Liver (tissue), 9 donors: ENCODE data around the gene HSPA12B. TPM values are rescaled to one million over a fixed set of nuclear protein-coding genes. Genes with fewer than 3 reads are reported as not detected.

Experiments
- DNase-seq: peaks from one replicate; pipeline ENCODE4 v3.0.0-alpha.2; 2017; ENCODE audit warnings: low spot score
- H3K27ac ChIP-seq, 2 donors: one replicate each; pipeline ENCODE4 v1.7.0; 2013; ENCODE audit warnings: inconsistent platforms in 2 of 2, low read length in 2 of 2, control low read depth in 1 of 2, low read depth in 1 of 2, mild to moderate bottlenecking in 1 of 2
- H3K27me3 ChIP-seq, 4 donors: one replicate each; pipeline versions ENCODE4 v1.6.1 to v1.7.0; 2013; ENCODE audit warnings: low read length in 3 of 4, inconsistent platforms in 1 of 4, mild to moderate bottlenecking in 1 of 4, moderate library complexity in 1 of 4; ENCODE audit not compliant: control insufficient read depth in 4 of 4, insufficient read depth in 4 of 4
- H3K36me3 ChIP-seq, 4 donors: one replicate each; pipeline versions ENCODE4 v1.6.1 to v1.7.0; 2013; ENCODE audit warnings: low read length in 3 of 4, mild to moderate bottlenecking in 3 of 4, low read depth in 1 of 4, moderate library complexity in 1 of 4; ENCODE audit not compliant: control insufficient read depth in 4 of 4, insufficient read depth in 3 of 4
- H3K4me1 ChIP-seq, 4 donors: one replicate each; pipeline versions ENCODE4 v1.6.1 to v1.7.0; 2013; ENCODE audit warnings: low read length in 3 of 4, mild to moderate bottlenecking in 3 of 4, moderate library complexity in 1 of 4; ENCODE audit not compliant: control insufficient read depth in 4 of 4, insufficient read depth in 4 of 4
- H3K4me3 ChIP-seq, 3 donors: one replicate each; pipeline versions ENCODE4 v1.6.1 to v1.7.0; 2013; ENCODE audit warnings: low read length in 3 of 3, control low read depth in 1 of 3, low read depth in 1 of 3, mild to moderate bottlenecking in 1 of 3
- H3K9ac ChIP-seq, 2 donors: one replicate each; pipeline ENCODE4 v1.7.0; 2013; ENCODE audit warnings: low read length in 2 of 2, mild to moderate bottlenecking in 2 of 2, moderate library complexity in 2 of 2, control low read depth in 1 of 2, low read depth in 1 of 2
- H3K9me3 ChIP-seq, 4 donors: one replicate each; pipeline versions ENCODE4 v1.6.1 to v1.7.0; 2013; ENCODE audit warnings: low read length in 3 of 4; ENCODE audit not compliant: control insufficient read depth in 4 of 4
- ATF3 ChIP-seq: IDR thresholded peaks from 2 replicates; pipeline ENCODE4 v1.6.1; 2016; ENCODE audit warnings: antibody characterized with exemption
- CTCF ChIP-seq: fragments of 150-350 bp; IDR thresholded peaks from 2 replicates; pipeline ENCODE4 v1.5.1; 2017; ENCODE audit warnings: improper control_type of control experiment, low read depth, low read length; ENCODE audit not compliant: missing input control
- EGR1 ChIP-seq, 2 donors: IDR thresholded peaks; 2 replicates each; pipeline ENCODE4 v1.6.1; 2016 to 2018; ENCODE audit warnings: antibody characterized with exemption in 2 of 2, low read depth in 2 of 2
- FOXA1 ChIP-seq: IDR thresholded peaks from 2 replicates; pipeline ENCODE4 v1.6.1; 2016; ENCODE audit warnings: antibody characterized with exemption
- FOXA2 ChIP-seq: IDR thresholded peaks from 2 replicates; pipeline ENCODE4 v1.6.1; 2016; ENCODE audit warnings: antibody characterized with exemption
- GABPA ChIP-seq, 2 donors: IDR thresholded peaks in 1 of 2; conservative IDR thresholded peaks in 1 of 2; 2 replicates each; pipeline ENCODE4 v1.6.1; 2016; ENCODE audit warnings: antibody characterized with exemption in 2 of 2, mild to moderate bottlenecking in 1 of 2, moderate library complexity in 1 of 2
- HNF4A ChIP-seq, 2 donors: conservative IDR thresholded peaks; 2 replicates each; pipeline ENCODE4 v1.6.1; 2016; ENCODE audit warnings: antibody characterized with exemption in 2 of 2, mild to moderate bottlenecking in 2 of 2
- HNF4G ChIP-seq: IDR thresholded peaks from 2 replicates; pipeline ENCODE4 v1.6.1; 2016; ENCODE audit warnings: antibody characterized with exemption
- JUND ChIP-seq, 2 donors: IDR thresholded peaks; 2 replicates each; pipeline ENCODE4 v1.6.1; 2016; ENCODE audit warnings: antibody characterized with exemption in 2 of 2
- MAX ChIP-seq: IDR thresholded peaks from 2 replicates; pipeline ENCODE4 v1.6.1; 2016; ENCODE audit warnings: antibody characterized with exemption
- NR2F2 ChIP-seq: IDR thresholded peaks from 2 replicates; pipeline ENCODE4 v1.6.1; 2016; ENCODE audit warnings: antibody characterized with exemption
- RAD21 ChIP-seq, 2 donors: IDR thresholded peaks; 2 replicates each; pipeline ENCODE4 v1.6.1; 2016; ENCODE audit warnings: antibody characterized with exemption in 2 of 2, mild to moderate bottlenecking in 2 of 2
- REST ChIP-seq: IDR thresholded peaks from 2 replicates; pipeline ENCODE4 v1.6.1; 2016; ENCODE audit warnings: antibody characterized with exemption, mild to moderate bottlenecking
- RXRA ChIP-seq, 2 donors: IDR thresholded peaks; 2 replicates each; pipeline ENCODE4 v1.6.1; 2017 to 2018; ENCODE audit warnings: antibody characterized with exemption in 2 of 2, mild to moderate bottlenecking in 1 of 2
- SP1 ChIP-seq: IDR thresholded peaks from 2 replicates; pipeline ENCODE4 v1.6.1; 2018; ENCODE audit warnings: antibody characterized with exemption, mild to moderate bottlenecking
- TAF1 ChIP-seq: conservative IDR thresholded peaks from 2 replicates; pipeline ENCODE4 v1.6.1; 2016; ENCODE audit warnings: antibody characterized with exemption, mild to moderate bottlenecking
- YY1 ChIP-seq: IDR thresholded peaks from 2 replicates; pipeline ENCODE4 v1.6.1; 2016; ENCODE audit warnings: antibody characterized with exemption, mild to moderate bottlenecking
- ZBTB33 ChIP-seq: IDR thresholded peaks from 2 replicates; pipeline ENCODE4 v1.6.1; 2016; ENCODE audit warnings: antibody characterized with exemption
- WGBS: extraction: QIAGEN DNeasy Blood & Tissue Kit; methylation state at CpG from one replicate; pipeline ENCODE4 v1.1.7; 2013; 5-methylcytosine and 5-hydroxymethylcytosine counted together
- polyA plus RNA-seq, 2 donors: library from polyadenylated mRNA; stranded (reverse) in 1 of 2; unstranded in 1 of 2; fragments of 200-250 nt in 1 of 2; fragments of >200 nt in 1 of 2; fragmentation: Nextera tagmentation in 1 of 2; extraction: Ambion mirVana in 1 of 2; gene quantifications; one replicate each; pipeline versions ENCODE4 v1.2.1 to v1.2.3, GENCODE V29; 2013 to 2015
- total RNA-seq, 2 donors: library from RNA; depleted of rRNA; stranded (reverse); fragments of >200 nt; gene quantifications; one replicate each; pipeline ENCODE4 v1.2.3, GENCODE V29; 2014
- donor health status: healthy.
- donor health status: healthy.
- donor health status: healthy.
- donor health status: healthy.
- donor health status: healthy.

HSPA12B gene
- total and polyA plus RNA-seq, 4 donors, result 0.72 to 1.8 (median 0.87) TPM

- DNase-seq, result no peak
- 90% methylated on average over 25 of the region's 25 CpGs for WGBS
- Histone ChIP-seq H3K9me3 (no peaks in the 10 kb centered on the region), H3K36me3 (no peaks in the 10 kb centered on the region), H3K4me1 (peaks cover 10 to 30% (median 22%) of the 10 kb centered on the region in 4 donors), H3K9ac (no peak overlapping the region), H3K27me3 (no peaks in the 10 kb centered on the region), H3K4me3 (no peak overlapping the region), H3K27ac (peak overlapping the region; percentile 94 to 98)
- TF ChIP-seq TAF1 (no peak), REST (no peak), FOXA1 (no peak), MAX (no peak), SP1 (no peak), HNF4G (no peak), NR2F2 (no peak), HNF4A (conservative IDR thresholded peaks at IDR 0.05) (no peak), EGR1 (IDR thresholded peaks at IDR 0.05; ENCODE audit: low read depth in 2 of 2) (no peak), RXRA (IDR thresholded peaks at IDR 0.05) (no peak), GABPA (IDR thresholded peaks at IDR 0.05 in 1 of 2, conservative IDR thresholded peaks at IDR 0.05 in 1 of 2) (no peak), JUND (IDR thresholded peaks at IDR 0.05) (no peak), FOXA2 (no peak), ZBTB33 (no peak), CTCF (no peak), YY1 (no peak), ATF3 (no peak), RAD21 (IDR thresholded peaks at IDR 0.05) (no peak)
Measured at GRCh38 chr20:3794701-3795420, 62.4 kb downstream of the HSPA12B start.
